Right atrium auricular region (tissue), 2 donors: ENCODE measurements around the gene SOX6. TPM values are rescaled to one million over a fixed set of nuclear protein-coding genes. Genes with fewer than 3 reads are reported as not detected.

Experiments used
- DNase-seq: peaks from one replicate; pipeline ENCODE4 v3.0.0-alpha.2; 2019; ENCODE audit warnings: low spot score
- H3K27ac ChIP-seq, 2 donors: fragments of 200-600 bp; sonication (generic); 1 replicate in 1 of 2; 2 replicates in 1 of 2; pipeline ENCODE4 v1.5.1; 2016 to 2019
- H3K27me3 ChIP-seq, 2 donors: fragments of 200-600 bp; sonication (generic); one replicate each; pipeline versions ENCODE4 v1.5.1 to v1.6.0; 2017 to 2019
- H3K36me3 ChIP-seq: fragments of 200-600 bp; sonication (generic); one replicate; pipeline ENCODE4 v1.5.1; 2016
- H3K4me1 ChIP-seq, 2 donors: fragments of 200-600 bp; sonication (generic); one replicate each; pipeline versions ENCODE4 v1.5.1 to v1.6.0; 2017 to 2019
- H3K4me3 ChIP-seq, 2 donors: fragments of 200-600 bp; sonication (generic); 1 replicate in 1 of 2; 2 replicates in 1 of 2; pipeline ENCODE4 v1.5.1; 2017 to 2019; ENCODE audit warnings: mild to moderate bottlenecking in 1 of 2, moderate library complexity in 1 of 2
- H3K9me3 ChIP-seq, 2 donors: fragments of 200-600 bp; sonication (generic); one replicate each; pipeline ENCODE4 v1.5.1; 2019
- CTCF ChIP-seq, 2 donors: fragments of 200-600 bp; sonication (generic); IDR thresholded peaks; one replicate each; pipeline ENCODE4 v1.5.1; 2019; ENCODE audit warnings: antibody characterized with exemption in 2 of 2
- total RNA-seq, 2 donors: library from RNA; depleted of rRNA; stranded (reverse); fragments of >200 nt; gene quantifications; one replicate each; pipeline ENCODE4 v1.1.0, GENCODE V29; 2016

Gene SOX6
- total RNA-seq, result 10 to 100 TPM; 13.5 to 14.3 TPM

- no peak for DNase-seq
- no peaks in the 10 kb centered on the region for H3K9me3 ChIP-seq
- peaks cover 0 to 29% of the 10 kb centered on the region in 2 donors for H3K4me1 ChIP-seq
- TF ChIP-seq CTCF (IDR thresholded peaks at IDR 0.05), result no peak
- peak within 1 kb of the TSS in 1 of 2 donors; percentile 7 for H3K4me3 ChIP-seq
- no peaks in the 10 kb centered on the region for H3K27me3 ChIP-seq
- H3K36me3 ChIP-seq, result no peaks in the 10 kb centered on the region
- peak within 1 kb of the TSS; percentile 29 to 53 for H3K27ac ChIP-seq
These were observed at the start of gene SOX6 for GRCh38 chr11:16356057-16356760. Gene SOX6, minus strand, starts transcription at chr11:16356546. Its CDS starts 15,298 bp downstream, at chr11:16341248.

- DNase-seq, result no peak
- TF ChIP-seq CTCF (IDR thresholded peaks at IDR 0.05), result no peak
- Histone ChIP-seq H3K36me3 (no peaks in the 10 kb centered on the region), H3K4me1 (no peaks in the 10 kb centered on the region), H3K27me3 (no peaks in the 10 kb centered on the region), H3K27ac (no peak overlapping the region), H3K4me3 (no peak overlapping the region), H3K9me3 (no peaks in the 10 kb centered on the region)
These were observed 48.5 kb upstream of the SOX6 start for GRCh38 chr11:16404781-16405285.

- no peak for TF ChIP-seq CTCF (IDR thresholded peaks at IDR 0.05)
- no peak overlapping the region for H3K4me3 ChIP-seq
- H3K27ac ChIP-seq, result no peak overlapping the region
- H3K4me1 ChIP-seq, result no peaks in the 10 kb centered on the region
- DNase-seq, result no peak
- H3K9me3 ChIP-seq, result no peaks in the 10 kb centered on the region
- no peaks in the 10 kb centered on the region for H3K36me3 ChIP-seq
- H3K27me3 ChIP-seq, result no peaks in the 10 kb centered on the region
These were observed 47.5 kb upstream of the SOX6 start for GRCh38 chr11:16403851-16404250.

GRCh38 chr11:16403448-16403803, 47.1 kb upstream of the SOX6 start:
- H3K4me1 ChIP-seq, result no peaks in the 10 kb centered on the region
- H3K27ac ChIP-seq, result no peak overlapping the region
- no peak for DNase-seq
- no peaks in the 10 kb centered on the region for H3K27me3 ChIP-seq
- no peak for TF ChIP-seq CTCF (IDR thresholded peaks at IDR 0.05)
- H3K9me3 ChIP-seq, result no peaks in the 10 kb centered on the region
- H3K36me3 ChIP-seq, result no peaks in the 10 kb centered on the region
- no peak overlapping the region for H3K4me3 ChIP-seq

GRCh38 chr11:16402654-16403447, 46.5 kb upstream of the SOX6 start:
- no peaks in the 10 kb centered on the region for H3K27me3 ChIP-seq
- no peak for TF ChIP-seq CTCF (IDR thresholded peaks at IDR 0.05)
- H3K4me3 ChIP-seq, result no peak overlapping the region
- no peak for DNase-seq
- no peaks in the 10 kb centered on the region for H3K4me1 ChIP-seq
- no peaks in the 10 kb centered on the region for H3K36me3 ChIP-seq
- H3K27ac ChIP-seq, result no peak overlapping the region
- H3K9me3 ChIP-seq, result no peaks in the 10 kb centered on the region
